GM10847 (cell line): ENCODE measurements around the gene ARHGAP18.

Experiments
- POLR2A ChIP-seq: IDR thresholded peaks from 2 replicates; pipeline ENCODE4 v1.6.1; 2011; ENCODE audit not compliant: insufficient read length; ENCODE audit errors: extremely low read depth

The ARHGAP18 gene, protein sequence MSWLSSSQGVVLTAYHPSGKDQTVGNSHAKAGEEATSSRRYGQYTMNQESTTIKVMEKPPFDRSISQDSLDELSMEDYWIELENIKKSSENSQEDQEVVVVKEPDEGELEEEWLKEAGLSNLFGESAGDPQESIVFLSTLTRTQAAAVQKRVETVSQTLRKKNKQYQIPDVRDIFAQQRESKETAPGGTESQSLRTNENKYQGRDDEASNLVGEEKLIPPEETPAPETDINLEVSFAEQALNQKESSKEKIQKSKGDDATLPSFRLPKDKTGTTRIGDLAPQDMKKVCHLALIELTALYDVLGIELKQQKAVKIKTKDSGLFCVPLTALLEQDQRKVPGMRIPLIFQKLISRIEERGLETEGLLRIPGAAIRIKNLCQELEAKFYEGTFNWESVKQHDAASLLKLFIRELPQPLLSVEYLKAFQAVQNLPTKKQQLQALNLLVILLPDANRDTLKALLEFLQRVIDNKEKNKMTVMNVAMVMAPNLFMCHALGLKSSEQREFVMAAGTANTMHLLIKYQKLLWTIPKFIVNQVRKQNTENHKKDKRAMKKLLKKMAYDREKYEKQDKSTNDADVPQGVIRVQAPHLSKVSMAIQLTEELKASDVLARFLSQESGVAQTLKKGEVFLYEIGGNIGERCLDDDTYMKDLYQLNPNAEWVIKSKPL

DNA sequence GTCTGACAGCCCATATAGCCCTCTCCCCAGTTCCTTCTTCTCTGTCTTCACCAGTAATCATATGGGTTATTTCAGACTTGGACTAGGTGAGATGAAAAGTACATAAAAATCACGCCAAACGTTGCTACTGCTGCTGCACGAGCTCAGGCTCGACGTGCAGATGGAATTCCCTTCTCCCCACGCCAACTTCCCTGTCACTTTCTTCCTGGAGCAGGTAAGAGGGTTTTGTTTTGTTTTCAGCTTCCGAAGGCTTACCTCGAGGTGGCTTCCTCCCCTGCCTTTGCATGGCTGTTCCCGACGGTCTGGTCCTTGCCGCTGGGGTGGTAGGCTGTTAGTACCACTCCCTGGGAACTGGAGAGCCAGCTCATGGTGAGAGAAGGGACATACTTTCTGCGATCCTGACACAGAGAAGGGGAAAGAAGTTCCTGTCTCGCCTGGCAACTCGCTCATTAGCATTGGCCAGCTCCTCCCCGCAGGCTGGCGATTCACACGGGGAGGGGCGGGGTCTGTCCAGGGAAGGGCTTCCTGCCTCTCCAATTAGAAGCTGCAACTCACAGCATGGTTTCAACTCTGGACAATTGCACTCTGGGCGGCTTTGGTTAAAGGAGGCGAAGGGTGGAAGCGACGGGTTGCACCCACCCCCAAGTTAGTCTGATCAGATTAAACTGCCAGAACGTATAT lies at the start of gene ARHGAP18:
ARHGAP18 (minus strand) TSS at position 409 of the 681 bp plus-strand sequence; CDS start at position 368, 41 bp downstream.
- TF ChIP-seq POLR2A = no peak

DNA sequence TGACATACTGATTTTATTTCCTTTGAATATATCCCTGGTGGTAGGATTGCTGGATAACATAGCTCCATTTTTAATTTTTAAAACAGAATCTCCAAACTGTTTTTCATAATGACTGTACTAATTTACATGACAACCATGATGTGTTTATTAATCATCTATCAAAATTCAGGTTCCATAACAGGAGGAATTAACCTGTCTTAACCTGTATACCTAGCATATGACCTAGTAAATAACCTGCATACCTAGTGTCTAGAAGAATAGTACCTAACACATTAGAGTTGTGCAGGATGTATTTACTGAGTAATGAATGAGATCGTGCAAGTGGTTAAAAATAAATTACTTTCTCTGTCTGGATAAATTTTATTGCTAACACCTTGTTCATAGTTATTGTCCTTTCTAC lies 45.8 kb upstream of the ARHGAP18 start:
- no peak for TF ChIP-seq POLR2A

DNA sequence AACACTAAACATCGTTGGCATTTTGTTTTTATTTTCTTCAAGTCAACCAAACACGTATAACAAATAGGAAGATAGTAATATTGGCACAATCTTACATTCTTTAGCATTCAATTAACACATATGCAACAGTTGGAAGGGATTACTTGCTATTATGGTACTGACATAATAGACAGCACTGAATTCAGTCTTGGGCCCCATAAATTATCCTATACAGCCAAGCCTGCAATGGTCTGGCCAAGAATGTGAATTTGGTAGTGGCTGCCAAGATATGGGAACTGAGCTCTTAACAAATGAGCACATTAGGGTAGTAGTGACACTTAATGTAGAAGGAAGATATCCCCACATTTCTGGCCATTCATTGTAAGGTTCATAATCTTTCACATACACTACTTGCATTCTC lies 44.8 kb upstream of the ARHGAP18 start:
- TF ChIP-seq POLR2A = no peak

DNA sequence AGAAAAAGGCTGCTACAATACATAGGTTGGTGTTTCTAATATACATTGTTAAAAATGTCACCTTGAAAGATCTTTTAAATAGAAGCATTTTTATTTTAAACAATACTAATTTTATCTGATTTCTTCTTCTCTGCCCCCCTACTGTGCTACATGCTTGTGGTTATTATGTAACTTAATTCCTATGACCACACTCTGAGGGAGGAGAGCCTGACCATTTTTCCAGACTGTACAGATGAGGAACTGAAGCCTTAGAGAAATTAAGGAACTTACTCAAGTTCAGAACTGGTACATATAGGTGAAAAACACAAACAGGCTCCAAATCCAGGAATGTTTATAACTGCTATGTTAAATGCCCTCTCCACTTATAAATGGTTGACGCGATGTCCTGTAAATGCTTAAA lies 43.4 kb upstream of the ARHGAP18 start:
- TF ChIP-seq POLR2A = no peak

DNA sequence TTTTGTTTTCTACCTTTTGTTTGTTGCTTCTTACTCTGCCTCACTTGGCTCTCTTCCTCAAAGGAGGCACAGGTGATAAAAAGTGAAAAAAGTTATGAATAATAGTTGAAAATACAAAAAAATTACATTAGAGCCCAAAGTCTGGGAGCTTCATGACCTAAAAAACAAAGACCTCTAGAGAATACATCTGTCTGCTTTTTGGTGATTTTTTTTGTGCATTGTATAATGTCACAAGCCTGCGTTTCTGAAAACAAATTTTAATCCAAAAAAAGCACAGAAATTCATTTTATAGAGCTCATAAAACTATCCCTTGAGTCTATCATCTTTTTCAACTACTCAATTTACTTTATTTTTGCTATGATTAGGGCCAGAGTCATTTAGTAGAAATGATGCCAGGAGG lies 41.4 kb upstream of the ARHGAP18 start:
- no peak for TF ChIP-seq POLR2A

DNA sequence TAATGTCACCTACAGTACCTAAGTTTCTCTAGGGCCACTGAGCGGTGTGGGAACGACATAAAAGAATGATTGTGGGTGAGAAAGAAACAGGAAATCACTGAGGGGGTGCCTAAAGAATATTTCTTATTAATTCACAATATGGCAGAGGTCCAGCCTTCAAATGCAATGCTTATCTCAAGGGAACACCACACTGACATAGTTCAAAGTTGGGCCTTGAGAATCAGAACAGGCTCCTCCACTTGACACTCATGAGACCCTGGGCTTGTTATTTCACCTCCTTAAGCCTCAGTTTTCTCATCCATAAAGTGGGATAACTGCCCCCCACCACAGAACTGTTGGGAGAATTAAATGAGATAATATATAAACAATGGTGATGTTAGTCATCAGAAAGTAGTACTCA lies 40.4 kb upstream of the ARHGAP18 start:
- TF ChIP-seq POLR2A = no peak

DNA sequence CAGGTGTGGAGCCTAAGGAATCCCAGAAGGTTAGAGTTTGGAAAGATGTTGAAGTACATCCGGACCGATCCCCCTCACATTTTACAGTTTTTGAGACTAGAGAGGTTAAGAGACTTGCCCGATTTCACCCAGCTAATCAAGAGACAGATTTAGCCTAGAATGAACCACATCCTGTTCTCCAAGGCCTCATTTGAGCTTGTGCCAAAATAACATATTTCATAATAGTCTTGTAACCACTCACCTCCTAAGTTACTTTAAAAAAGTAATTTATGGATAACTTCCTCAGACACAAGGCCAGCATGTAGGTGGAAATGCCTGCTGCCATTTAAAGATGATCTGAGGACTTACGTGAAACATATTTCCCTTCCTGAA lies 39.8 kb upstream of the ARHGAP18 start:
- TF ChIP-seq POLR2A = no peak

DNA sequence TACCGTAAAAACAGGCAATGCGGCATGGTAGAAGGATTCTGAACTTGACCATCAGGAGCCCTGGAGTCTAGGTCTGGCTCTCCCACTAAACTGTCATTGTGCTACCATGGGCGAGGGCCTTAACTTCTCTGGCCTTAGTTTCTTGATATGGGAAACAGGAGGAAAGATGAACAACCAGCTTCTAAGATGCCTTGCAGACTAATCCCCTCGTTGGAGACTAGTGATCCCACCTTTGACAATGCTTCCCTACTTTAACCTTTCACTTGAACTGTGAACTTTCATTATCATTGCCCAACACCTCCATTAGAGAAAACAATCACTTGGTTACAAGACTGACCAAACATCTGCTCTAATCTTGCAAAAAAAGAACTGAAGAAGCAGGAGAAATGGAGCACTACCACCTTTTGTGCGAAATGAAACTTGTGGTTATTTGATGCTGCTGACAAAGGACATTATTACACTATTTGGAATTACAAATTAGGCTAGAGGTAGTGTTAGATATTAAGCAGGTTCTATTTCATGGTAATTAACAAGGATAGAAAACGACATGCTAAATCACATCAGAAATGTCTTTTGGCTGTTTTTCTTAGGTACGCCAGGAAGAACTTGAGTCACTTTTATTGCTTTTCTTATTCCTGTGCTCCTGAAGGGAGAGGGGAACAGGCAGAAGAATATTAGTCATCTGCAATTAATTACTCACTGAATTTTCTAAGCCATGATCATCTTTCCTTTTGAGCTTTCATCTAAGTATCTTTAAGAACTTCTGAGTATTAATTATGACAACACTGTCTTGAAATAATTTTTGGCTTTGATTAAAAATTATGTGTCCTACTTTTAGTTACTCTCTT lies 39.1 kb upstream of the ARHGAP18 start:
- no peak for TF ChIP-seq POLR2A

DNA sequence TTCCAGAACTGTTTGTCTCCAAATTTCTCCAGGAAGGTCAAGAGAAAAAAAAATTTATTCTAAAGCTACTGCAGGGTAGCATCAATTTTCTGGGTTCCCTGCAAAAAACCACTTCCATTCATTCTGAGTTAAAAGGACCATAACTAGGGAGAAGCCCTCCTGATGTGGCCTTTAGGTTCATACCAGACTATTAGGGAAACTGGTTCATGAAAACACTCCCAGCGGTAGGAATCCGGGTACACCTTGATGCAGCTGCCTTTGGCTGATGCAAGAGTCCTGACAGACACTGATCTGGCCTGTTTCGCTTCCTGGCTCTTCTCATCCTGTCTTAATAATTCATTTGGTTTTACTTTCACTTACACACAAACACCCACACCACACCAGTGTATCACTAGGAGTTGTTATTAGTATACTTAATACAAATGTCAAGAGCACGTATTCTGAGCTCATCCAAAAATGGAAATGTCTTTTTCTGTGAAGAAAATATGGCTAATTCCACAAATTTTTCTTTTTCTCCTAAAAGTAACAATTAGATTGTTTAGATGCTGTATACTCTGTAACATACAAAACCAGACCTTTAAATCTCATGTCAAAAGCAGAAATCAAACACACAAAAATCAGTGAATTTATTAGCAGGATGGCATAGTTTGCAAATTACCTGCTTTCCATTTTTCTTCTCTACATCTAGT lies 38.4 kb upstream of the ARHGAP18 start:
- TF ChIP-seq POLR2A = no peak

DNA sequence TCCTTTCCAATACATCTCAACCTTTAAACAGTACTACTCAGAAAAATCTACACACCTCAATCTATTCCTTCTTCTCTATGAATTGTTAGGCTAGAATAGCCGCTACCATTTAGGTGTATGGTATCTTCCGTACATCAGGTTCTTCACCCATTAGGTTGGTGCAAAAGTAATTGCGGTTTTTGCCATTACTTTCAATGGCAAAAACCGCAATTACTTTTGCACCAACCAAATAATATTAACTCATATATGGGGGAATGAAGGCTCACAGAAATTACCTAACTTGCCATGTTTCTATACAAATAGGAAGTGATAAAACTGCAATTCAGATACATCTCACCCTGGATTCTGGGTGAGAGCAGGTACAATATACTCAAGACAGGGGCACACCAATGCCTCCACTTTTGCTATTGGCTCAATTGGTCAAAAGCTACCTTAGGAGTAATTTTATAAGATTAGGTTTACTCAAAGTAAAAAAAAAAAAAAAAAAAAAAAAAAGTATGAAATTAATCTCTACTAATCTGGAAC lies 37.7 kb upstream of the ARHGAP18 start:
- no peak for TF ChIP-seq POLR2A

DNA sequence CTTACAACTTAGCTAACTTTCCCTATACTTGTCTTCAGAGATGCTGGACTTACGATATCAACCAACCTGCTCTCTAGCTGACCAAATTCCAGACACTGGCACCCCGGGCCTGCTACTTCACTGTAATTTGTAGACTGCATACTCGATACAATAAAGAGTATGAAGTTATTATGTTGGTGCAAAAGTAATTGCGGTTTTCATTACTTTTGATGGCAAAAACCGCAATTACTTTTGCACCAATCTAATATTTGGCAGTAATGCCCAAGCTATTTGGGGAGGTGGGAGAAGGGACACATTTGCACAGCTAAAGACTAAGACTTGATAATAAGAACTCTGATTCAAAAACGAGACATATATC lies 34.9 kb upstream of the ARHGAP18 start:
- TF ChIP-seq POLR2A = no peak

DNA sequence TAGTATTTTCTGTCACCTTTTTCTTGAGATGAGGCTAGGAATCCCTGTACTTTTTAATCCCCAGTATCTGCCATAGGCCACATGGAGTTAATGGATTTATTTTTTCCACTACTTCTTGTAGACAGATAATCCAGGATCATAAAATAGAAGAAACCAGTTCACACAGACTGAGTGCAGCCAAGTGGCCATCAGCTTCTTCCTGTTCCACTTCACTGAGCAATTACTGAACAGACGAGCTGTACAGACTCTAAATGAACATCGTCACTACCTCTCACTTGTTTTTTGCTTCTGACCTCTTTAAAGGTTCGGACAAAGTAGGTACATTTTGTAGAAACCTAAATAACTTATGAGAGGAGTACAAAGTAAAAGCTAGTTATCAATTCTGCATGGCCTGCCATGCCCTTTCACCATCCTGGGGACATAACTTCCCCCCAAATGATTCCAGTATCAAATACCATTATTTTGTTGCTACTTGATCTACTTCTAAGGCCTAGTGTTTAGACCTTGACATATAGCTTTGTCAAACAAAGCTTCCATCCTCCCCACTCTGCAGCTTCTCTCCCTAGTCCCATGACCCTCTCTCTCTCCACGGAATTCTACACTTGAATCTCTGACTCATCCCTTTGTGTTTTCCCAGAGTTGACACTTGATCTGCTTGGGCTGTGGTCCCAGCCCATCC lies 34.4 kb upstream of the ARHGAP18 start:
- no peak for TF ChIP-seq POLR2A

DNA sequence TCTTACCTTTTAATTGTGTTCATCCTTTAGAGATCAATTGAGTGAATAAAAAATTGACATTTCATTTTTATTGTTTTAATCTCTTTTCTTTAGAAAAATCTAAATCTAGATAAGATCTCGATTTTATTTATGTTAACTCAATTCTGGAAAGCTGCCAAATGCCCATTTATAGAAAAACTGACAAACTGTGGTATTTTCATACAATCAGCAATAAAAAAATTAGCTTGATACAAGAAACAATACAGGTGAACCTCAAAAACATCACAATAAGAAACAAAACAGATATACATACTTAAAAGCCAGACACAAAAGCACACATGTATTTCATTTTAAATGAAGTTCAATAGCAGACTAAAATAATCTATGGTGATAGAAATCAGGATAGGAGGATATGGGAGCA lies 30.0 kb upstream of the ARHGAP18 start:
- TF ChIP-seq POLR2A = no peak

DNA sequence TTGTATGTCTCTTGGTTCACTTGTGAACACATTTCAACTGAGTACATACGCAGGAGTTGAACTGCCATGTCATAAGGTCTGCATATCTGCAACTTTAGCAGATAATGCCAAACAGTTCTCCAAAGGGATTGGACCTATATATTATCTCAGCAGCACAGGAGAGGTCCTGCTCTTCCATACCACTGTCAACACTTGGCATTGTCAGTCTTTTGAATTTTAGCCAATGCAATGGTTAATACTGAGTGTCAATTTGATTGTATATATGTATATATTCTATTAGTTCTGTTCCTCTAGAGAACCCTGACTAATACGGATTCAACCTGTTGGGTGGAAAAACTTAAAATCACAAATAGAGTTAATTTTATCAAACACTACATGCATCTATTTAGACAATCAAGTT lies 26.1 kb upstream of the ARHGAP18 start:
- no peak for TF ChIP-seq POLR2A

DNA sequence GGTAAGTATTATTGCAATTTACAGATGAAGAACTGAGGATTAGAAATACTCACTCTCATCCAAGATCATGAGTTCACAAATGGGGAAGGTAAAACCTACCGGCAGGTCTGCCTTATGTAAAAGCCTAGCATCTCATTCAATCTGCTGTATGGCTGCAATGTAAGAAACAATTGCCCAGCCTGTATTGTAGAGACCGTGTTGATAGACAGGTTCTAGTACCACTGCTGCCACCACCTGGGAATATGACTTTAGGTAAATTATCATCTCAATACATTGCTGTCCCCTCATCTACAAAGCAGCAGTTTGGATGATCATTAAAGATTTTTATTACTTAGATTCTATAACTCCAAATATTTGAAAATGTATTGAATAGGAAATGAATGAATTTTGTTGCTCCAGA lies 23.3 kb upstream of the ARHGAP18 start:
- TF ChIP-seq POLR2A = no peak

DNA sequence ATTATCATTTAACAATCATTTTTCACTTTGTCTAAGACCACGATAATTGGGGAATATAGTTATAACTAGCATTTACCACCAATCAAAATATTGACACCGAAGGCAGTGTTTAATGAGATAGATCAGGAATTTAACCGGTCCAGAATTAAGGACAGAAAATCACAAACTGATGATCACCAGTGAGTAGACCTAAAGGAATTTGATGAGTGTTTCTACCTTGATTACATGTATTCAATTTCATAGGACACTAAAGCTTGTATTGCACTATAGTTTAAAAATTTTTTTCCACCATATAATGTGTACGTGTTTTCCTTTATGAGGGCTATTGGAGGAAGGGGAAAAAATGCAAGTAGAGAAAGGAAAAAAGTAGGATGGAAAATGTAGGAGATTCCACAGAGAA lies 22.6 kb upstream of the ARHGAP18 start:
- no peak for TF ChIP-seq POLR2A
